ENCODE results near the gene UTP18.
"Not testable (repeated sequence)": the region's sequence is repeated elsewhere in the genome, so short reads cannot be mapped to it uniquely, and the experiment has no call there.

The UTP18 gene

DNA sequence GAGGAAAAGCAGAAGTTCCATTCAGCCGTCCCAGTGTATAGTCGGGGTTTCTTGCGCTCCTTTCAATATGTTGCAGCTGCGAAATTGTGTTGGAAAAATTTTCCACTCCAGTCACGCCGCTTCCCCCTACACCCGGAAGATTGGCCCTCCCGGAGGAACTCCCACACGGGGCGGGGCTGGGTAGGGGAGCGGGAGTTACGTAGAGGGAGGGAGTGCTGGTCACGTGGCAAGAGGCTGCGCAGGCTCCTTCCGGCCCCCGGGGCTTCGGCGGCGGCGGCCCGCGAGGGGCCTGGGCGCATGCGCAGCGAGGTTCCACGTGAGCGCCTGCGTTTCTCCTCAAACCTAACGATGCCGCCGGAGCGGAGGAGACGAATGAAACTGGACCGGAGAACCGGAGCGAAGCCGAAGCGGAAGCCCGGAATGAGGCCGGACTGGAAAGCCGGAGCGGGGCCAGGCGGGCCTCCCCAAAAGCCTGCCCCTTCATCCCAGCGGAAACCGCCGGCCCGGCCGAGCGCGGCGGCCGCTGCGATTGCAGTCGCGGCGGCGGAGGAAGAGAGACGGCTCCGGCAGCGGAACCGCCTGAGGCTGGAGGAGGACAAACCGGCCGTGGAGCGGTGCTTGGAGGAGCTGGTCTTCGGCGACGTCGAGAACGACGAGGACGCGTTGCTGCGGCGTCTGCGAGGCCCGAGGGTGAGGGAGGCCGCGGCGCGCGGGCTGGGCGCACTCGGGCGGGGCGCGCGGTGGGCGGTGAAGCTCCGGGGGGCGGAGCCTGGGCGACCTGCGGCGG, at the start of gene UTP18:
Gene UTP18 (plus strand): TSS at position 310 of the 787 bp plus-strand sequence. CDS start 39 bp downstream, at position 349.
- peak; percentile 97 for DNase-seq

DNA sequence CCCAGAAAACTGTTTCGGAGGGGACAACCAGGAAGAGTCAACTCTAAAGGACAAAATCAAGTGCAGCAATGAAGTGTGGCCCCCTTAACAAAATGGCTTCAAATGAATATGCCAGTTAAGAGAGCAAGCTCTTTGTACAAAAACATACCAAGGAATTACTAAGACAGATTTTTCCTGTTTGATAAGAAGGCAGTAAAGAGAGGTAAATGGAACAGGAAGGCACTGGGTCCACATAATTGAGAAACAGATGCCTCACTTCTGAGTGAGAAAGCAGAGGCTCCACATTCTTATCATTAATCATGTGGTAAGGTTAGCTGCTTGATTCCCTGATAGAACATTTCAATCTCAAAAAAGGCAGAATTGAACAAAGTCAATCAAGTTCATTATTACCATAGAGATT, 45.4 kb upstream of the UTP18 start:
- DNase-seq = no peak

DNA sequence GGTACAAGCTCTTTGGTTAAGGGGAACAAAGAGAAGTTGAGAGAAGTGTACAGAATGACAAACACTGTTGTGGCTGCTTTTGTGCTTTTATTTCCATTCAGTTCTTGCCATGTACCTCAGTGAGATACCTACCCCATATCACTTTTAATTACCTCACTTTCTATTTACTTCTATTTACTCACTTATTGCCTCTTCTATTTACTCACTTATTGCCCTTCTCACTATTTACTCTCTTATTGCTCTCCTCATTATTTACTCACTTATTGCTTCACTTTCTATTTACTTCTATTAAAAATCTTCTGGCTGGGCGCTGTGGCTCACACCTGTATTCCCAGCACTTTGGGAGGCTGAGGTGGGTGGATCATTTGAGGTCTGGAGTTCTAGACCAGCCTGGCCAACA, 42.4 kb upstream of the UTP18 start:
- no peak for DNase-seq

DNA sequence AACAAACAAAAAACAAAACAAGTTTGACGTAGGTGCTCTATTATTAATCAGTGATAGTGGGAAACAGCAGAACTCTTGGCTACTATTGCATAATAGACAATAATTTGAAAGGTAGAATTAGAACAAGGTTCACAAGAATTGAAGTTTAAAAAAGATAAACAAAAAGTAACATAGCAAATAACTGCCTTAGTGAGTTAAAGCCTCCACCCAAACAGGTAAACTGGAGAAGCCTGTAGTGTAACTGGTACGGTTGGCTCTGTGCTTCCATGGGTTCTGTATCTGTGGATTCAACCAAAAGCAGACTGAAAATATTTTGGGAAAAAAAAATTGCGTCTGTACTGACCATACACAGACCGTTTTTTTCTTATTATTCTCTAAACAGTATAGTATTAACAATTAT, 39.0 kb upstream of the UTP18 start:
- DNase-seq = no peak

DNA sequence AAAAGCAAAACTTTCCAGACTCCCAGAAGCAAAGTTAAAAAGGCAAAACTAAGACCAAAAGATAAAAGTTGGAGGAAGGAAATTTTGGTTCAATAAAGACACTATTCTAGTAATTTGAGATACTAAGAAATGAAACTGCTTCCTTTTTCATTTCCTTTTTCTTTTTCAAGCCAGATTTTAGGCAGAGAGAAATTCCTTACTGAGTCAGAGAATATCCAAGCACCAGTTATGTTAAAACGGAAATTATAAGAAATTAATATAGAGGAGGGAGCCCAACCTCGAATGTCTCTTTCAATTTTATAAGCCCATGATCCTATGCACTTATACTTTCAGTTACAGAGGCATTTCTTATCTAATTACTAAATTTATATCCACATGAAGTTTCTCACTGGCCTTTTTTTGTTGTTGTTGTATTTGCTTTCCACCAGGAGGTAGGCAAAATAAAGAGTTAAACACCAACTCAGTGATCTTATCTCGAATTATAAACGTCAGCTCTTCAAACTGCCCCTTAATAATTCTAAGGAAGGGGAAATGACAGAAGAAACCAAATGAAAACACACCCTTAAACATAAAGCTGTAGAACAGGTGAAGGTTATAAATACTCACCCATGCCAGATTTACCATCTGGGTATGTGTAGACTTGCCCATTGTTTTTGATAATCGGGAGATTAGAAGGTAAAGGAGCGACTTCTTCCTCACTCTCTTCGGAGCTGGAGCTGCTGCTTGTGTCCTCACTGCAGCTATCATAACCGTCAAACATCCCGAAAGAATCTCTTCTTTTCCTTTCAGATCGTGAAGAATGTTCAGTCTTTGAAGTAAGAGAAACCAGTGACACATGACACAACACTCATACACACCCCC, 35.7 kb upstream of the UTP18 start:
- DNase-seq = no peak

DNA sequence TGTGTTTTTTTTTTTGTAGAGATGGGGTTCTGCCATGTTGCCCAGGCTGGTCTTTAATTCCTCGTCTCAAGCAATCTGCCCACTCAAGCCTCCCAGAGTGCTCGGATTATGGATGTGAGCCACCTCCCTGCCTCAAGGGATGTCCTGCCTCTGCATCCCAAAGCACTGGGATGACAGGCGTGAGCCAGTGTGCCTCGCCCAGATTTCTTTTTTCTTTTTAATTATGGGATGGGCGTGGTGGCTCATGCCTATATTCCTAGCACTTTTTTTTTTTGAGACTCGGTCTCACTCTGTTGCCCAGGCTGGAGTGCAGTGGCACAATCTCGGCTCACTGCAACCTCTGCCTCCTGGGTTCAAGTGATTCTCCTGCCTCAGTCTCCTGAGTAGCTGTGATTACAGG, 34.8 kb upstream of the UTP18 start:
- not testable (repeated sequence) for DNase-seq

DNA sequence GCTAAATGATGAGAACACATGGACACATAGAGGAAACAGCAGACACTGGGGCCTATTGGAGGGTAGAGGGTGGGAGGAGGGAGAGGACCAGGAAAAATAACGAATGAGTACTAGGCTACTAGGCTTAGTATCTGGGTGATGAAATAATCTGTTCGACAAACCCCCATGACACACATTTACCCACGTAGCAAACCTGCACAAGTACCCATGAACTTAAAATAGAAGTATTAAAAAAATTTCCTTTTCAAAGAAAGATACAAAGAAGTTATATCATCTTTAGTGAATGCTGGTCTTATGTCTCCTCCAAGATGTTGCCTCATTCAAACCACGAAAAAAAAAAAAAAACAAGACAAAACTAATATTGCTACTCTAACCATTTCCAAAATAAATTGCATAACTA, 32.2 kb upstream of the UTP18 start:
- no peak for DNase-seq

DNA sequence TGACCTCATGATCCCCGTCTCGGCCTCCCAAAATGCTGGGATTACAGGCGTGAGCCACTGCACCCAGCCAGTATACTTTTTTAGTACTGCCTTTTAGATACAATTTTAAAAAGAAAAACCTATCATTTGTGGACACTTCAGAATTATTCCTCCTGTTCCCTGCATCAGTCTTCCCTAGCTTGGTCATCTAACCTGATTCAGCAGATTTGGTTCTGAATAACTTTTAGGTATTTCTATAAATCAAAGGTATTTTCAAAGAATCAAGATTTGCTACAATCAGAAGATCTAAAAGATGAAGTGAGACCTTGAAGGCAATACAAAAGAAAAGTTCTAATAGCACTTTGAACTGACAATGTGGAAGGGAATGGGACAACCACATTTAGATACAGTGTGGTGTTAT, 30.5 kb upstream of the UTP18 start:
- DNase-seq = no peak

DNA sequence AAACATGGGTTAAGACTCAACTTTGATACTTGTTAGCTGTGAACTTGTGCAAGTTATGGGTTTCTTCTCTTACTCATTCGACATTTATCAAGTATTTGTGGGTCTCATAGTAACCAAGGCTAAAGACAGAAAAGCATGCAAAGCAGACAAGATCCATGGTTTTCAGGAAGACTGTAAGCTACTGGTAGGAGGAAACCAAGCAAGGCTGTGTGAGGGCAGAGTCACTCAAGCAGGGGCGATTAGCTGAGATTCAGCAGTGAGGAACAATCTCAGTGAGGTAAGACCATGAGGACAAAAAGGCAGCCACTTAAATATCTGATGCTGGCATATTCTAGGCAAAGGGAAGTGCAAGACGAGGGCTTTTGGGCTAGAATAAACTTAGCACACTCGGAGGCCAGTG, 30.0 kb upstream of the UTP18 start:
- no peak for DNase-seq

DNA sequence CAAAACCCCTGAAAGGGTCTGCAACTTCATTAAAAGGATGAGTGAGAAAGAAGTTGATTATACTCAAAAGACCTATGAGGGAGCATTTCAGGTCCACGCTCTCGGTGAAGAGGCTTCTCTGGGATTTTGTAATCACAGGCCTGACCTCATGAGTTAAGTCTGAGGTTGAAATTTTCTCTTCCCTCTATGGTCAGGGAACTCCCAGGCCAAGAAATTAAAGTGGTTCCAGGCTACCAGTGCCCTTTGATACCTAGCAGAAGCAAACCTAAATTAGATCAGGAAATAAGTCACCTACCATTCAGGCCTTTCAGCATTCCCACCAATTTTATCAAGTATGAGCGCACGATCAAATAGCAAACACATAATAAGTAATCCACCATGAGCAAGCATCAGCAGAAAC, 28.3 kb upstream of the UTP18 start:
- DNase-seq = no peak

DNA sequence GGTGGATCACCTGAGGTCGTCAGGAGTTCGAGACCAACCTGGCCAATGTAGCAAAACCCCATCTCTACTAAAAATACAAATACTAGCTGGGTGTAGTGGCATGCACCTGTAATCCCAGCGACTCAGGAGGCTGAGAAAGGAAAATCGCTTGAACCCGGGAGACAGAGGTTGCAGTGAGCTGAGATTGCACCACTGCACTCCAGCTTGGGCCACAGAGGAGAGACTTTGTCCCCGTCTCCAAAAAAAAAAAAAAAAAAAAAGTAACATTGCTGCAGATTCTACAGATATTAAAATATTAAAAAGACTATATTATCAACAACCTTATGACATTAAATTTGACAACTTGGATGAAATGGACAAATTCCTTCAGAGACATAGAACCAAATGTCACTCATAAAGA, 26.2 kb upstream of the UTP18 start:
- DNase-seq = no peak

DNA sequence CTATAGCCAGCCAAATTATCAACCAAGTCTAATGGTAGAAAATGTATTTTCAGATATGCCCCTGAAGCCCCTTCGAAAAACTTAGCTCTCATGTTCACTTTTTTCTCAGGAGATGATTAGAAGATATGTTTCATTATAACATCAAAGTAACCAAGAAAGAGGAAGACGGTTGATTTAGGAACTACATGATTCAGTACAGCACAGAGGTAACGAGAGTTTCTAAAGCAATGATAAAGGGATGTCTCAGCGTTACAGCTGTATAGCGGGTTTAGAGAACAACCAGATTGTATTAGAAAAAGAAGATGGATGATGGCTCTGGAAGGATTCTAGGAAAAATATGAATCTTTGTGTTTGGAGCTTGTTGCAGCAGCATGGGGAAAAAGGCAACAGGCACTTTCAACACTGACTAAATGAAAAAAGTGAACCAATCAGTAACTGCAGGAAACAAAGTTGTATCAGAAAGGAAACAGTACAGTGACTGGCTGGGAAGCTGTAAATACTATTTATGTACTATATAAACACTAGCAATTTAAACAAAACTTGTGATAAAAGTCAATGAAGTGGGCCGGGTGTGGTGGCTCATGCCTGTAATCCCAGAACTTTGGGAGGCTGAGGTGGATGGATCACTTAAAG, 22.0 kb upstream of the UTP18 start:
- no peak for DNase-seq

DNA sequence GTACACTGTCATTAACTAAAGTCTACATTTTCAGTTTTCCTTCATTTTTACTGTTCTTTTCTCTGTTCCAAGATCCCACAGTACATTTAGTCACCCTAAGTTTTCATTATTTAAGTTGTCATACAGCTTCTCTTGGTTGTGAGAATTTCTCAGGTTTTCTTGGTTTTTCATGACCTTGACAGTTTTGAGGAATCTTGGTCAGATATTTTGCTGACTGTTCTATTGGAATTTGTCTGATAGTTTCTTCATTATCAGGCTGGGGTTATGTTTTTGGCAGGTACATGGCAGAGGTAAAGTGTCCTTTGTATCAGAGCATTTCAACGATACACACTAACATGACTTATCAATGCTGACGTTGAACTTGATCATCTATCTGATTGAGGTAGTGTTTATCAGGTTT, 20.1 kb upstream of the UTP18 start:
- no peak for DNase-seq

DNA sequence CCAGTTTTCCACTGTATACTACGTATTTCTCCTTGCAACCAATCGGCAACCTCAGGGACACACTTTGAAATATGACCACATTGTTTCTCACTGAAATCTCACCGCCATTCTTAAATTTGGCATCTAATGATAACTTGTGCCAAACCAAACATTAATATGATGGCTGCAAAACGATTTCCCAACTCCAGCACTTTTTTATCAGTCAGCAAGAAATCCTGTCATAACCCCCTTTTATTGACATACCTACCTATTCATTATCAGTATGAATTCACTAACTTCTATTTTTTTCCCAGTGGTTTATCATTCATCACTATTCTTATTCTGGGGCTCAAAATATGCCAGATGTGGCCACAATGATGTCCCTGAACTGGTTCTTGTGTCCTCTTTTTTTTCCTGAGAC, 16.3 kb upstream of the UTP18 start:
- no peak for DNase-seq

DNA sequence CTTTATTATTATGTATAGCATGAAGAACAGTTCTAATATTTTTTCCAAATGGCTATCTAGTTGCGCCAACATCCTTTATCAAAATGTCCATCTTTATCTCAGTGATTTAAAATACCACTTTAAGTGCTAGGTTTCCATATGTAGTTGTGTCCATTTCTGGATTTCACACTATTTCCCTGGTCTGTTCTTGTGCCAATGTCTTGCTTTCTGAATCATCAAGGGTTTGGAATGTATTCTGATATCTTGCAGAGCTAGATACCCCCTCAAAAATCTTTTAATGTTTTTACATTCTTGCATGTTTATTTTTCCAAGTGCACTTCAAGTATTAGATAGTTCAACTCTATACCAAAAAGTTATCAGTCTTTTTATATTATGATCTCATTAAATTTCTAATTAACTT, 14.8 kb upstream of the UTP18 start:
- no peak for DNase-seq

DNA sequence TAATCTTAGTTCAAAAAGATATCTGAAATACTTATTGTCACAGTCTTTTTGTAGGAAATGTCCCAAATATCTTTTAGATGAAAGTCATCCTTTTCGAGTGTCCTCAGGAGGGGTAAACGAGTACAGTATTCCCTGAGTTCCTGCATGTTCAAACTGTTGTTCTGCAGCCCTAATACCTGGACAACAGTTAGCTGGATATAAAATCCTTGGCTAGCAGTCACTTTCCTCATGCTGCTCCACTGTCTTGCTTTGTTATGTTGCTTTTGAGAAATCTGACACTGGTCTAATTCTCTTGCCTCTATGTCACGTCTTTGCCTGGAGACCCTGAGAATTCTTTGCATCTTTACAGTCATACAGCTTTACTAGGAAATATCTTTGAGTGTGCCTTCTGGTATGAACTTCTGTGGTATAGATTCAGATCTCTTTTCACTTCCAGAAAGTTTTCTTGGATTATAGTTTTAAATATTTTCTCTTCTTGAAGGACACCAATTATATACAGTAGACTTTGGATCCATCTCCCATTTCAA, 10.0 kb upstream of the UTP18 start:
- no peak for DNase-seq

DNA sequence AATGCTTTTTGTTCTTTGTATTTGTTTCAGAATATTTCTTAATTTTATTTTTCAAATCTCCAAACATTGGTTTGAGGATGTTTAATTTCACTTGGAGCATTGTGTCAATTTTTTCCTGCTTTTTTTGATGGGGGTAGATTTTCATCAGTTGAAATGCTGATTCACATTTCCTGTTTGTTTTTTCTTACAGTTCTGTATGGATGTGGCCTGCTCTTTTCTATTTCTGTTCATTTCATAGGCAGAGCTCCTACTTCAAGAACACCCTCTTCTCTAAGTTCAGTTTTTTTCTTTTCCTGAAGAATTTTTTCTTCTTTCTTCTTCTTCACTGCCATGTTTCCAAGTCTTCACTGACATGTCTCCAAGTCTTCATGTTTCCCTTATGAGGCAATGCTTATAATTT, 9.3 kb upstream of the UTP18 start:
- no peak for DNase-seq

DNA sequence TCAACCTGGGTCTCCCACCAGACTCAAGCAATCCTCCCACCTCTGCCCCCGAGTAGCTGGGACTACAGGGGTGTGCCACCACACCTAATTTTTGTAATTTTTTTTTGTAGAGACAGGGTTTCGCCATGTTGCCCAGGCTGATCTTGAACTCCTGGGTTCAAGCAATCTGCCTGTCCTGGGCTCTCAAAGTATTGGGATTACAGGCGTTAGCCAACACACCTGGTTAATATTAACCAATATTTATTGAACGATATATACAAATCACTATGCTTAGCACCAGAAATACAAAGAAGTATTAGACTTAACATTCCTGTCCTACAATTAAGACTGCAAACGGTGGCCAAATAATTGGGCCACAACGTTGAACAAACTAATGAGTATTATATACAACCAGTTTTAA, 4.7 kb upstream of the UTP18 start:
- no peak for DNase-seq

DNA sequence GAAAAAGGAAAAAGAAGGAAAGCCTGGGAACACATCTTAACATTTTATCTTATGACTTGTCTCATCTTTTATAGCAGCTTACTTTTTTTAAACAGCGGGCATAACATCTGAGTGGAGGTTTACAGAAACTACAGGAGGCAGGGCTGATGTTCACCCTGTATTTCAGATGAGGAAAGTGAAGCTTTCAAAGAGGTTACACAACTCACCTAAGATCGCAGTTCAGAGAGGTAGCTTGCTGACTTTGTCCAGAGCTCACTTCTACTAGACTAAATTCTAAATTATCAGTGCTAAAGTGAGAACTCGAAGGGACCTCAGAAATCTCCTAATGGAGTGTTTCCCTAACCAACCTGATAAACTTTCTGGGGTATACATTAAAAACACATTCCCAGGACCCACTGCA, 4.2 kb upstream of the UTP18 start:
- no peak for DNase-seq

DNA sequence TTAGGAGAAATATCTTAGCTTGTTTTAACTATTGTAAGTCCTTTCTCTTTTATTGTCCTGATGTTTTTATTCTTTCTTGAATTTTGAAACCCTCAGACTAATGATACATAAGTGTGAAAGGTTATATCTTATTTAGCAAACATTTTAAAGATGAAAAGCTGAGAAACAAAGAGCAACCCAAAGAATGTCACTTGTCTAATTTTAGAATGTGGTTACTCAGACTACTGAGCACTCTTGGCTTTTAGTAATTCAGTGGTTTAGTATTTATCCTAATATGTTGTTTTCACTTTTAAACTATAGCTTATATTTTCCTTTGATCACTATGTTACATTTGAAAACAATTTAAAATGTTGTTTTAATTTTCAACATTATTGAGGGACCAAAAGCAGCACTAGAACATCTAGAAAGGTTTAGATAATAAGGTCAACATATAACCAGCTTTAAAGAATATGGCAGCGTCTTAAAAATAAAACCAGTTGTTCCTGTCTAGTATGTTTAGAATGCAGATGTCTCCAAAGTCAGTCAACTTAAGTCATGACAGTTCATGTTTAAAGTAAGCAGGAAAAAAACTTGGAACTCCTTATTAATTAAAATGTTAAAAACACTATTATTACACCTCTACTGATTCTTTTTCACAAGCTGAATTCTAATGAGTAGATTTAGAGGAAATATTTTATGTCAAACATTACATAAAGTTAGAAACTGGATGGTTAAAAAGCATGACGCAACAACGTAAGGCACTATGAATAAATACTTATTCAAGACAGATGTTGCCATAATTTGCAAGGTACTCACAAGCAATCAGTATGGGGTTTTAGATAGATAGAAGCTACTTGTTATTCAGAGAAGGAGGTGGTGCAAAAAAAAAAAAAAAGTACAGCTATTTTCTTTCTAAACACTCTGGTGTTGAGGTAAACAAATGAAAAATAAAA, 2.9 kb upstream of the UTP18 start:
- no peak for DNase-seq

DNA sequence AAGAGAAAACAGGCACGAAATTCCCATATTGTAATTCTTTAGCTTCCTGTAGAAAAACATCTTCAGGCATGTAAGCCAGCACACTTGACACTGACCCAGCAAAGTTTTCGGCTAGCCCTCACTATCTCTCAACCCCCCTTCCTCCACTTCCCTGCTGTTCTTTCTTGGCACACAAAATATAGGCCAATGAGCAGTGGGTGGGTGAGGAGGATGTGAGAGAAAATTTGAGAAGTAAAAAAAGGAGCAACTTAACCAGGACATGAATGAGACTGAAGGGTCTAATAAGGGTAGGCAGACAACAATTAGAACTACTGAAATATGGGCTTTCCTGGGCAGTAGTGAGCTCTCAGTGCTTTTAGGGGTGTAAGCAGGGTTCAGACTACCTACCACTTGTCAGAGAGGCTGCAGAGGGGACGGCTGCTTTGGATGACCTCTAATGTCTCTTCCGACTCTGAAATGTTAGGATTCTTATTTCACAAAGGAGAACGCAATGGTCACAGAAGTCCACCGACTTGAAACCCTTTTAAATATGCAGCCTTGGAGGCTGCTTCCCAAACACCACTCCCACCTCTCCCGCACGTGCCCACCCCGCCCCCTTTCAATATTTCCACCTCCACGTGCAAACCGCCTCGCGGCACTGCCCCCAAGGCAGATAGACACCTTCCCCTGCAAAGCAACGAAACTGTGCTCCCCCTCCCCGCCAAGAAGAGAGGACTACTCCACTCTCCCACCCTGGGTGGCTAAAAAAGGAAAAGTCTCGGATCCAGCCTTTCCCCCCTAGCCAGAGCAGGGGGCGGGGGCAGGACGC, 1.4 kb upstream of the UTP18 start:
- DNase-seq = no peak

Measured in CD4-positive, alpha-beta T cell treated with Interferon gamma for 1 hour (primary cell).